SHP77 (cell line): Measurements from ENCODE around the gene CHD8.
A peak's percentile ranks its signal among the peaks of the same experiment; 100 is the strongest.
"Not testable (repeated sequence)": the region's sequence is repeated elsewhere in the genome, so short reads cannot be mapped to it uniquely, and the experiment has no call there.

ENCODE experiments used
- DNase-seq, 2 experiments: peaks; one replicate each; lab custom pipeline; 2025; lab: John Stamatoyannopoulos, UW

Gene CHD8

GRCh38 chr14:21436567-21437062 lies 19.3 kb downstream of the CHD8 start:
- DNase-seq, result no peak

DNA sequence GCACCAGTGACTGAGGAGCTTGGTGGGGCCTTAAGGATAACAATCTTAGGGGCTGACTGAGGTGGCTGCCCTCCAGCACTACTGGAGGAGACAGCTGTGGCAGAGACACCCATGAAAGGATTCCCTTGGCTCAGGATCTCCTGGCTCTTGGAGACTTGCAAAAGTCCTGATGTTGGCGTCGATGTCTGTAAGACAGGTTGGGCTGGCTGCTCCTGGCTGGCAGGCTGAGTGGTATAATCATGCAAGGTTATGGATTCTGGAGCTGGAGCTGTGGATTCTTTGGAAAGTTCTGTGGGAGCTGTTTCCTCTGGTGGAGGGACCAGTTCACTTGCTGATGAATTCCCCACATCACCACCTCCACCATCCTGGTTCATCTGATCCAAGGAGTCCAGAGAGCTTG lies 24.8 kb downstream of the CHD8 start:
- DNase-seq, result no peak

- DNase-seq, result peak in 1 of 2 experiments; percentile 23
Measured at GRCh38 chr14:21428930-21429329, 27.0 kb downstream of the CHD8 start.

GRCh38 chr14:21426692-21427091 lies 29.2 kb downstream of the CHD8 start:
- no peak for DNase-seq

GRCh38 chr14:21419528-21419927 lies 36.4 kb downstream of the CHD8 start:
- DNase-seq, result no peak

GRCh38 chr14:21415329-21415728 lies 40.6 kb downstream of the CHD8 start:
- DNase-seq, result no peak

- DNase-seq, result no peak
Measured at GRCh38 chr14:21414137-21414631, 41.7 kb downstream of the CHD8 start.

DNA sequence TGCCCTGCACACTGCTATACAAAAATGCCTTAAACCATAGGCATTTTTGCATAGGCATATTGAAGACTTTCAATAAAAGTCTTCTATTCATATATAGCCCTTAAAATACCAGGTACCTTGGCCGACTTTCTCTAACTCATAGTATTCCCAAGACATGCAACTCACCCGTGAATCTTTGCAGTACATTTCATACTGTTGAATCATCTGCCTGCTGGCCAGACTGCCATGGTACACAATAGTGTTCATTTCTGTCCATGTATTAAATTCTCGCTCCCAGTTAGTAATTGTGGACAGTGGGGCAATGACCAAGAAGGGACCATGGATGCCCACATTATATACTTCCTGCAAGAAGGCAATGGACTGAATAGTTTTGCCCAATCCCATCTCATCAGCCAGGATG lies 47.8 kb downstream of the CHD8 start:
- no peak for DNase-seq

- no peak for DNase-seq
Measured at GRCh38 chr14:21406213-21406612, 49.7 kb downstream of the CHD8 start.

- DNase-seq, result no peak
Measured at GRCh38 chr14:21405097-21405496, 50.8 kb downstream of the CHD8 start.

DNA sequence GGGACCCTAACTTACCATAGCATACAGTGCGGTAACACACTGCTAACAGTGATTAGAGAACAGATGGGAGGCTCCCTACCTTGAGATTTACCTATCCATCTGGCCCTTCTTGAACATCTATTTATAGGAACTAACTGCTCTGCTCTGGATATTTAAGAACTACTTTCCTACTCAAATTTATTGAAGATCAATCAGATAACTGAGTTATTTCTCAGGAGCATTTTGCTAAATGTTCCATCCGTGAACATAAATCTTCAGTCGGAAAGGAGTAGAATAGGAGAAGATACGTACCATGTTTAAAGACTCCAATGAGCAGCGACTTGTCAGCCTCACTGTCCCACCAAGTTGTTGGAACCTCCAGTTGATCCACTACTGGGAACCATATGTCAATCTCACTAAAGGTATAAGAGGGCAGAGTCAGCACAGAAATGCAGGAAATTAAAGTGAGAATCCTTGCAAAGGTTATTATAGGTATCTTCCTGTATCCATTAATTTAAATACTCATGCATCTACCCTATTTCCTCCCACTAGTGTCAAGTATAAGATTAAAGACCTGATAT lies 56.5 kb downstream of the CHD8 start:
- DNase-seq, result no peak

GRCh38 chr14:21398901-21399300 lies 57.0 kb downstream of the CHD8 start:
- DNase-seq, result no peak

DNA sequence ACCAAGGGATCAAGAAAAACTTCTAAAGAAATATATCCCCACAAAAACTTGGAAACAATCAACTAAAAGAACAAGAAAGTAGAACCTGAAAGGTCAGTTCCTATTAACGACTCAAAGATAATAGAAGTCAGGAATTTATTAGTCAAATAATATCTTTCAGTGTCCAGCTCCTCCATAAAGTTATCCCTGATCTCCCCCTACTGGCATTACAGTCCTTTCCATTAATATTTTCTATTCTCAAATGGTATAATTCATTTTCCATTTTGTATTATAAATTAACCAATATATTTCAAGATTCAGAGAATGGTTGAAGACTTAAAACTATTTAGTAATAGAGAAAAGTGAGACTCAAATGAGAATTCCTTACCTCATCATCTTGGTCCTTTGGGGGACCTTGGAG lies 60.5 kb downstream of the CHD8 start:
- DNase-seq, result no peak

- peak in 1 of 2 experiments; percentile 3 for DNase-seq
Measured at GRCh38 chr14:21385188-21385904, 70.6 kb downstream of the CHD8 start.

DNA sequence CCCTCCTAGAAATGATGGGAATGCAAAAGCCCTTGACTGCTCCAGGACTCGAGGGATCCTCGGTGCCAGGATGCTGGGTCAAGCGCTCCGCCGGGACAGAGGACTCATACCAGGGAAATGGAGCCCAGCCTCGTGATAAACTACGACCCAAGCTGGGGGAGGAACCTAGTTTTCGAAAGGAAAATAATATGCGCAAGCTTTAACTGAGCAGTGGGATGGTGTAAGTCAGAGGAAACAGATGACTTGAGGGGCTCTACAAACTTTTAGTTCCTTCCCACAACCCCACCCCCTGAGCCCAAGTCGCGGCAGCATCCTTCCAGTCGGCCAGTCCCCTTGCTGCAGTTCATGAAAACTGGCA lies 71.5 kb downstream of the CHD8 start:
- DNase-seq, result no peak

DNA sequence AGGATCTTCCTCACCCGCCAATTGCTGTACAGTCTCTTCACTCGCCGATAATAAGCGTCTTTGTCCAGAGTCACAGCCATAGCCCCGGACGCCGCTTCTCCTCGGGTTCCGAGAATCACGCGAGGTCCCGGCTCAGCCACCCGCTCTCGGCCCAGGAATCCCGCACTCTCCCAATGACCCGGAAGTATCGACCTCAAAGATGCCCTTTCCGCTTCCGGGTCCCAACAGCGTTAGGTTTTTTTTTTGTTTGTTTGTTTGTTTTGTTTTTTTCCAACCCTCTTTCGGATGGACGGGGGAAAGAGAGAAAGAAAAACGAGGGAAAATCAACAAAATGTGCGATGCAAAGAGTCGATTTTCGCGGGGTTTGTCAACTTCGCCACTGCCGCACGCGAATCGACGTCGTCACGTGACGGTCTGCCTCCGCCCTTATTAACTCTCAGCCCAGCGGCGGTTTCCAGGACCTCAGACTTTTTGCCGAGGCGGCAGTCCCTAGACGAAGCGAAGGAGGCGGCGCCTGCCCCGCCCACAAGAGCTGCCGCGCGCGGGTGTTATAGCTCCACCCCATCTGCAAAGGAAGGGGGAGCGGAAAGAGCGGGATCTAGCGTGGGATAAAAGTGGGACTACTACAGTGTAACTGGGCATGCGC lies 72.0 kb downstream of the CHD8 start, which contains the start of gene SUPT16H:
Gene SUPT16H (minus strand): TSS at position 172 of the 646 bp plus-strand sequence. CDS start 92 bp downstream, at position 80.
- peak; percentile 99 for DNase-seq

DNA sequence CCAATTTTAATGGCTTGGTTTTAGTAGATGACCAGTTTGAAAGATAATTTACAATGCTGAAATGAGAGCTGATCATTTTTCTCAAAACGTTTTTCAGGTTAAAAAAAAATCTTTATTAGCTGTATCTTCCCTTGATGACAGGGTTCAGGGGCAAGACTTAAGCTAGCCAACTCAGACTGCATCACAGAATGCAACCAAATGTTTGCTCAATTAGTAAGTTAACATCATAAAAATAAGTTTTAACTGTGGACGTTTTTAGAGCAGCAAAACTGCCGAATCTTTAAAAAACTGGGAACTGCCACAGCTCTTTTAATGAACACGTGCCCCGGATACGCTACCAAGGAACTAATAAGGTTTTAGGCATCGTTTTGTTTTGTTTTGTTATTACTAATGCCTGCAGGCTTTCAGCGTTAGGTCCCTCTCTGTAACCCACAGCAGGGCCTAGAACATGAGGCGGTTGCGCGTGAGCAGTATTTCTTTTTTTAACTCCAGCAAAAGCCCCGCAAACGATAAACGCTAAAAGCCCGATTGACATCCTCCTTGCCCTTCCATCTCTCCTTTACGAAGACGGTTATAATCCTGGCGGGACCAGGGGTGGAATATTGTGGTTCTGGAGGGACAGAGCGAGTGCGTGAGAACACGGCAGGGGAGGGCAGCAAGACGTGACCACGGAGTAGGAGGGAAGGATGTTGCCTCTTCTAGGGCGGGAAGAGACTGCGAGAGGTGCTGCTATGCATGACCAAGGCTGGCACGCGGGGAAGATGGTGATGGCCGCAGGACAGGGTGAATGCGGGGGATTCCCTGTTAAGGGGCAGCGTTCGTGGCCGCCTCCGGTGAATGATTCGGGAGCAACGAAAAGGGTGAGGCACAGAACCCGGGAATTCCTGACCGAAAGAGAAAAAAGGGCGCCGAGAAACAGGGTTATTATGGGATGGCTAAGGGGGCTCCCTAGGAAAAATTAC lies 72.8 kb downstream of the CHD8 start:
- peak; percentile 36 to 46 for DNase-seq

DNA sequence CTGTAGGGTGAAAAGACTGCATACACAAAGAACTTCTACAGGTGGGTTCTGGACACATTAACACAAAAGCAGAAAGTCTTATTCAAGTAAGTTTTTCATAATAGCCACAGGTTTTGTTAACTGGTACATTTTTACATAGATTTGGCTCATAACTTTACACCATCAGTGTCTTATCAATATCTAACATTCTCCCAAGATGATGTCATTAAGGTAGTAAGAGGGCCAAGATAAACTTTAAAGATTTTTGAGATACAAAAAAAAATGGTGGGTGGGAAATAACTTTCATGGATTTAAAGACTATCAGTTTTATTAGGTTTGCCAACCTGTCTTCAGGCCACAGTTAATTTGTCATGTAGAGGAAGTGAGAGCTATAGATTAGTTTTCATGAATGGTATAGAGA lies 73.8 kb downstream of the CHD8 start:
- no peak for DNase-seq

- no peak for DNase-seq
Measured at GRCh38 chr14:21379338-21379737, 76.6 kb downstream of the CHD8 start.

DNA sequence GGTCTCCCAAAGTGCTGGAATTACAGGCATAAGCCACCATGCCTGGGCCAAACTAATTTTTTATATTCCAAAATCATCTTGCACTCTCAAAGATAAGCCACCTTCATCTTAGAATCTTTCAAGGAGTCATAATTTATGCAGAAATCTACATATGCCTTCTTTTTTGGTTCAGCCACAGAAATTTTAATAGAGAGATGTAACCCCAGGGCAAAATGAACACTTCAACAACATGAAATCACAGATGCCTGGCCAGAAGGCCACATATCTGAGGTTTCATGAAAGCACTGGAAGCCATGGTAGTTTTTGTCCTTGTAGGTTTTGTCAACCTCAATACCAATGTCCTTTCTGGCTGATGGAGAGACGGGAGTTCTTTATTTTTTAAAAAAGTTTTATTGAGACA lies 81.9 kb downstream of the CHD8 start:
- no peak for DNase-seq

- not testable (repeated sequence) for DNase-seq
Measured at GRCh38 chr14:21372814-21373213, 83.1 kb downstream of the CHD8 start.
